WTC11 (cell line): ENCODE measurements around the gene LCA5L. TPM values are rescaled to one million over a fixed set of nuclear protein-coding genes. Genes with fewer than 3 reads are reported as not detected.

ENCODE experiments used
- ATAC-seq: fragments of 200-7000 bp; cut with Tn5 transposase; 2 replicates; pipeline ENCODE4 v1.10.0; 2021; ENCODE audit warnings: mild to moderate bottlenecking, moderate library complexity
- CTCF ChIA-PET: fragments of 300-600 bp; sonication (Branson Sonifier 250); formaldehyde crosslinking; loops from one replicate; lab custom pipeline; 2021; ENCODE audit warnings: antibody characterized with exemption; lab: Charles Lee
- POLR2A ChIA-PET: fragments of 350-600 bp; sonication (Branson Sonifier 250); formaldehyde crosslinking; loops from one replicate; lab custom pipeline; 2021; ENCODE audit warnings: antibody characterized with exemption; lab: Charles Lee
- DNase-seq: peaks from one replicate; pipeline ENCODE4 v3.0.0; 2021; ENCODE audit warnings: low spot score
- H3K27ac Mint-ChIP-seq: 2 replicates; pipeline ENCODE4 v1.8.0; 2021; ENCODE audit warnings: mixed read lengths
- H3K27me3 Mint-ChIP-seq: 2 replicates; pipeline ENCODE4 v1.8.0; 2021; ENCODE audit warnings: low read depth, mild to moderate bottlenecking, moderate library complexity, mixed read lengths
- H3K36me3 Mint-ChIP-seq: 2 replicates; pipeline ENCODE4 v1.8.0; 2021; ENCODE audit warnings: mixed read lengths
- H3K4me1 Mint-ChIP-seq: 2 replicates; pipeline ENCODE4 v1.8.0; 2022; ENCODE audit warnings: mixed read lengths
- H3K4me3 Mint-ChIP-seq: 2 replicates; pipeline ENCODE4 v1.8.0; 2021; ENCODE audit warnings: mild to moderate bottlenecking, moderate library complexity, mixed read lengths
- H3K9me3 Mint-ChIP-seq: 2 replicates; pipeline ENCODE4 v1.8.0; 2021; ENCODE audit warnings: mixed read lengths
- ATF2 ChIP-seq: sonication (generic); formaldehyde crosslinking; IDR thresholded peaks from 2 replicates; pipeline ENCODE4 v1.8.1; 2022; ENCODE audit warnings: low read depth, missing genetic modification reagents, borderline replicate concordance
- CTCF ChIP-seq: fragments of 200-600 bp; IDR thresholded peaks from 2 replicates; pipeline ENCODE4 v1.8.0; 2022; ENCODE audit warnings: antibody characterized with exemption
- EMX1 ChIP-seq: fragments of 250-450 bp; sonication (Bioruptor Pico); IDR thresholded peaks from 2 replicates; pipeline ENCODE4 v1.8.0; 2021; ENCODE audit warnings: mild to moderate bottlenecking
- ESRRA ChIP-seq: sonication (generic); formaldehyde crosslinking; IDR thresholded peaks from 2 replicates; pipeline ENCODE4 v1.8.1; 2022; ENCODE audit warnings: mild to moderate bottlenecking, missing genetic modification reagents, borderline replicate concordance
- ETV6 ChIP-seq: sonication (generic); formaldehyde crosslinking; IDR thresholded peaks from 2 replicates; pipeline ENCODE4 v1.8.1; 2022; ENCODE audit warnings: mild to moderate bottlenecking, missing genetic modification reagents
- FOXJ3 ChIP-seq: sonication (generic); formaldehyde crosslinking; IDR thresholded peaks from 2 replicates; pipeline ENCODE4 v1.9.0; 2021; ENCODE audit warnings: missing genetic modification reagents, mild to moderate bottlenecking, borderline replicate concordance
- HMGXB4 ChIP-seq: sonication (generic); formaldehyde crosslinking; IDR thresholded peaks from 2 replicates; pipeline ENCODE4 v1.8.1; 2023; ENCODE audit warnings: mild to moderate bottlenecking, moderate library complexity, missing genetic modification reagents
- IRF2 ChIP-seq: sonication (generic); formaldehyde crosslinking; IDR thresholded peaks from 2 replicates; pipeline ENCODE4 v1.8.0; 2022; ENCODE audit warnings: low read depth, missing genetic modification reagents, borderline replicate concordance
- KAT7 ChIP-seq: sonication (generic); formaldehyde crosslinking; IDR thresholded peaks from 2 replicates; pipeline ENCODE4 v1.8.1; 2023; ENCODE audit warnings: missing genetic modification reagents, mild to moderate bottlenecking, borderline replicate concordance
- MAX ChIP-seq: sonication (generic); formaldehyde crosslinking; IDR thresholded peaks from 2 replicates; pipeline ENCODE4 v1.8.0; 2022; ENCODE audit warnings: mild to moderate bottlenecking, missing genetic modification reagents
- NFYB ChIP-seq: sonication (generic); formaldehyde crosslinking; conservative IDR thresholded peaks from 2 replicates; pipeline ENCODE4 v1.8.0; 2022; ENCODE audit warnings: low read depth, missing genetic modification reagents
- NR1H2 ChIP-seq: sonication (generic); formaldehyde crosslinking; IDR thresholded peaks from 2 replicates; pipeline ENCODE4 v1.9.0; 2021; ENCODE audit warnings: mild to moderate bottlenecking, moderate library complexity, missing genetic modification reagents
- PRRX2 ChIP-seq: fragments of 250-450 bp; sonication (Bioruptor Pico); IDR thresholded peaks from 2 replicates; pipeline ENCODE4 v1.8.0; 2021; ENCODE audit warnings: mild to moderate bottlenecking
- SMAD4 ChIP-seq: sonication (generic); formaldehyde crosslinking; IDR thresholded peaks from 2 replicates; pipeline ENCODE4 v1.8.0; 2022; ENCODE audit warnings: mild to moderate bottlenecking, missing genetic modification reagents
- SP1 ChIP-seq: sonication (generic); formaldehyde crosslinking; conservative IDR thresholded peaks from 2 replicates; pipeline ENCODE4 v1.8.1; 2022; ENCODE audit warnings: missing genetic modification reagents
- TEAD4 ChIP-seq: sonication (generic); formaldehyde crosslinking; IDR thresholded peaks from 2 replicates; pipeline ENCODE4 v1.8.0; 2022; ENCODE audit warnings: mild to moderate bottlenecking, missing genetic modification reagents
- ZNF219 ChIP-seq: sonication (generic); formaldehyde crosslinking; IDR thresholded peaks from 2 replicates; pipeline ENCODE4 v1.8.0; 2023; ENCODE audit warnings: missing genetic modification reagents, mild to moderate bottlenecking, borderline replicate concordance
- ZNF232 ChIP-seq: sonication (generic); formaldehyde crosslinking; IDR thresholded peaks from 2 replicates; pipeline ENCODE4 v1.8.0; 2022; ENCODE audit warnings: mild to moderate bottlenecking, missing genetic modification reagents
- ZNF263 ChIP-seq: sonication (generic); formaldehyde crosslinking; IDR thresholded peaks from 2 replicates; pipeline ENCODE4 v1.8.1; 2022; ENCODE audit warnings: low read depth, mild to moderate bottlenecking, moderate library complexity, missing genetic modification reagents
- ZNF396 ChIP-seq: fragments of 250-450 bp; sonication (Bioruptor Pico); IDR thresholded peaks from 2 replicates; pipeline ENCODE4 v1.8.0; 2021; ENCODE audit warnings: mild to moderate bottlenecking, moderate library complexity, borderline replicate concordance
- total RNA-seq: library from RNA; stranded (reverse); gene quantifications from 3 replicates; pipeline ENCODE4 v1.2.3, GENCODE V29; 2021
- TF ChIP-seq, protein P1 (sequence below): fragments of 250-450 bp; sonication (Bioruptor Pico); IDR thresholded peaks from 2 replicates; pipeline ENCODE4 v2.1.2; 2022; ENCODE audit warnings: mild to moderate bottlenecking, moderate library complexity
- TF ChIP-seq, protein P2 (sequence below): fragments of 250-450 bp; sonication (Bioruptor Pico); IDR thresholded peaks from 2 replicates; pipeline ENCODE4 v1.8.0; 2021; ENCODE audit warnings: mild to moderate bottlenecking
- TF ChIP-seq, protein P3 (sequence below): fragments of 250-450 bp; sonication (Bioruptor Pico); conservative IDR thresholded peaks from 2 replicates; pipeline ENCODE4 v1.9.0; 2021; ENCODE audit warnings: mild to moderate bottlenecking
- TF ChIP-seq, protein P4 (sequence below): sonication (generic); formaldehyde crosslinking; IDR thresholded peaks from 2 replicates; pipeline ENCODE4 v1.8.0; 2022; ENCODE audit warnings: mild to moderate bottlenecking, missing genetic modification reagents

Gene LCA5L
- total RNA-seq, 1 experiment from 2014 or later, result 1.0 TPM

DNA sequence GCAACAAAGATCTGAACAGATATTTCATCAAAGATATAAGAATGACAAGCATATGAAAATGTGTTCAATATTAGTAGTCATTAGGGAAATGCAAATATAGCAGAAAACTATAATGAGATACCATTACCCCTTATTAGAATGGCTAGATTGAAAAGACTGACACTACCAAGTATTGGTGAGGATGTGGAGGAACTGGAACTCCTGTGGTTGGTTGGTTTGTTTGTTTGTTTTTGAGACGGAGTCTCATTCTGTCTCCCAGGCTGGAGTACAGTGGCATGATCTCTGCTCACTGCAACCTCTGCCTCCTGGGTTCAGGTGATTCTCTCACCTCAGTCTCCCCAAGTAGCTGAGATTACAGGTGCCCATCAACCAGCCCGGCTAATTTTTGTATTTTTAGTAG is 77.8 kb downstream of the LCA5L start:
- Mint-ChIP-seq H3K27me3 (no peaks in the 10 kb centered on the region), H3K4me3 (no peak overlapping the region), H3K4me1 (no peaks in the 10 kb centered on the region), H3K36me3 (no peaks in the 10 kb centered on the region), H3K9me3 (peaks cover 9% of the 10 kb centered on the region; the same call in 1 of the 2 replicates), H3K27ac (no peak overlapping the region)
- ATAC-seq, result no peak
- DNase-seq, result no peak
- ChIA-PET CTCF (no interaction called here), POLR2A (no interaction called here)
- TF ChIP-seq ZNF219 (CRISPR knock-in tag), result no peak
- TF ChIP-seq KAT7 (CRISPR knock-in tag), result no peak
- TF ChIP-seq ATF2 (CRISPR knock-in tag), result no peak
- TF ChIP-seq, protein P1, sequence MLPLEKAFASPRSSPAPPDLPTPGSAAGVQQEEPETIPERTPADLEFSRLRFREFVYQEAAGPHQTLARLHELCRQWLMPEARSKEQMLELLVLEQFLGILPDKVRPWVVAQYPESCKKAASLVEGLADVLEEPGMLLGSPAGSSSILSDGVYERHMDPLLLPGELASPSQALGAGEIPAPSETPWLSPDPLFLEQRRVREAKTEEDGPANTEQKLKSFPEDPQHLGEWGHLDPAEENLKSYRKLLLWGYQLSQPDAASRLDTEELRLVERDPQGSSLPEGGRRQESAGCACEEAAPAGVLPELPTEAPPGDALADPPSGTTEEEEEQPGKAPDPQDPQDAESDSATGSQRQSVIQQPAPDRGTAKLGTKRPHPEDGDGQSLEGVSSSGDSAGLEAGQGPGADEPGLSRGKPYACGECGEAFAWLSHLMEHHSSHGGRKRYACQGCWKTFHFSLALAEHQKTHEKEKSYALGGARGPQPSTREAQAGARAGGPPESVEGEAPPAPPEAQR (CRISPR knock-in tag), result no peak
- TF ChIP-seq SP1 (CRISPR knock-in tag), result no peak
- TF ChIP-seq NFYB (CRISPR knock-in tag), result no peak
- no peak for TF ChIP-seq SMAD4
- TF ChIP-seq HMGXB4, result no peak
- TF ChIP-seq IRF2 (CRISPR knock-in tag), result no peak
- TF ChIP-seq ZNF396 (CRISPR knock-in tag), result no peak
- TF ChIP-seq, protein P2, sequence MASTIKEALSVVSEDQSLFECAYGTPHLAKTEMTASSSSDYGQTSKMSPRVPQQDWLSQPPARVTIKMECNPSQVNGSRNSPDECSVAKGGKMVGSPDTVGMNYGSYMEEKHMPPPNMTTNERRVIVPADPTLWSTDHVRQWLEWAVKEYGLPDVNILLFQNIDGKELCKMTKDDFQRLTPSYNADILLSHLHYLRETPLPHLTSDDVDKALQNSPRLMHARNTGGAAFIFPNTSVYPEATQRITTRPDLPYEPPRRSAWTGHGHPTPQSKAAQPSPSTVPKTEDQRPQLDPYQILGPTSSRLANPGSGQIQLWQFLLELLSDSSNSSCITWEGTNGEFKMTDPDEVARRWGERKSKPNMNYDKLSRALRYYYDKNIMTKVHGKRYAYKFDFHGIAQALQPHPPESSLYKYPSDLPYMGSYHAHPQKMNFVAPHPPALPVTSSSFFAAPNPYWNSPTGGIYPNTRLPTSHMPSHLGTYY (CRISPR knock-in tag), result no peak
- no peak for TF ChIP-seq ESRRA (CRISPR knock-in tag)
- TF ChIP-seq MAX, result no peak
- no peak for TF ChIP-seq ETV6 (CRISPR knock-in tag)
- no peak for TF ChIP-seq ZNF263 (CRISPR knock-in tag)
- TF ChIP-seq NR1H2, result no peak
- TF ChIP-seq CTCF, result no peak
- no peak for TF ChIP-seq TEAD4 (CRISPR knock-in tag)
- TF ChIP-seq PRRX2 (CRISPR knock-in tag), result no peak

- Mint-ChIP-seq H3K9me3 (peaks cover 9% of the 10 kb centered on the region; the same call in 1 of the 2 replicates), H3K4me3 (no peak overlapping the region), H3K4me1 (no peaks in the 10 kb centered on the region), H3K27ac (no peak overlapping the region), H3K36me3 (no peaks in the 10 kb centered on the region), H3K27me3 (no peaks in the 10 kb centered on the region)
- CTCF ChIA-PET, result no interaction called here
- POLR2A ChIA-PET, result no interaction called here
- ATAC-seq (no peak), DNase-seq (no peak)
- TF ChIP-seq EMX1 (CRISPR knock-in tag) (no peak), ZNF219 (CRISPR knock-in tag) (no peak), FOXJ3 (CRISPR knock-in tag) (no peak), ZNF232 (no peak)
- TF ChIP-seq, protein P3, sequence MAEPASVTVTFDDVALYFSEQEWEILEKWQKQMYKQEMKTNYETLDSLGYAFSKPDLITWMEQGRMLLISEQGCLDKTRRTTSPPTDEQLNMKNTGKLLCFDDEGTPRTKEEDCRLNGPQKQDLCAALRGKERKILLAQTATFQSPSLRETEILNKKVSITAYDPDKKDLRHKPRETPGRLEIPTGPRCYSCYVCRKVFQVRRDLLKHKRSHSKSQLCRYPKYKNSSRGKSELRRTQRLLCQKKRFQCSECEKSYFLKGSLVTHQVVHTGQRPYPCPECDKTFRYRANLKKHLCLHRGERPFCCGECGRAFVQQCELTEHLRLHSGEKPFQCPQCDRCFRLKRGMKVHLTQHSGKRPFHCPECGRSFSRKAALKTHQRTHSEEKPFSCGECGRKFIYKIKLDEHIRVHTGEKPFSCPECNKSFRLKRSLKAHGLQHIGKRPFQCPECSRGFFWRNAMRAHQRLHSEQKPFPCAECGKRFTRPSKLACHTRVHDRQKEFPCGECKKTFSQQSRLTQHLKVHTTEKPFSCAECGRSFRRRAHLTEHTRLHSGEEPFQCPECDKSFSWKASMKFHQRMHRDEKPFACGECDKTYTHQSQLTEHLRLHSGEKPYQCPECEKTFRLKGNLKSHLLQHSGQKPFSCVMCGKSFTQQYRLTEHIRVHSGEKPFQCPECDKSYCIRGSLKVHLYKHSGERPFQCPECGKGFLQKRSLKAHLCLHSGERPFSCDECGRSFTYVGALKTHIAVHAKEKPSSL (CRISPR knock-in tag), result no peak
- TF ChIP-seq, protein P4, sequence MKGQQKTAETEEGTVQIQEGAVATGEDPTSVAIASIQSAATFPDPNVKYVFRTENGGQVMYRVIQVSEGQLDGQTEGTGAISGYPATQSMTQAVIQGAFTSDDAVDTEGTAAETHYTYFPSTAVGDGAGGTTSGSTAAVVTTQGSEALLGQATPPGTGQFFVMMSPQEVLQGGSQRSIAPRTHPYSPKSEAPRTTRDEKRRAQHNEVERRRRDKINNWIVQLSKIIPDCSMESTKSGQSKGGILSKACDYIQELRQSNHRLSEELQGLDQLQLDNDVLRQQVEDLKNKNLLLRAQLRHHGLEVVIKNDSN, result no peak
These were observed 79.0 kb downstream of the LCA5L start for GRCh38 chr21:39366563-39366962.
